Left cardiac atrium (tissue), 4 donors: ENCODE results near the gene LAP3. TPM values are rescaled to one million over a fixed set of nuclear protein-coding genes. Genes with fewer than 3 reads are reported as not detected.
"Not testable (repeated sequence)": the region's sequence is repeated elsewhere in the genome, so short reads cannot be mapped to it uniquely, and the experiment has no call there.

Experiments used
- ATAC-seq, 2 donors: fragments of 200-7000 bp; cut with Tn5 transposase; one replicate each; pipeline ENCODE4 v1.9.1; 2020; ENCODE audit warnings: mild to moderate bottlenecking in 2 of 2, moderate library complexity in 2 of 2
- DNase-seq: peaks from one replicate; pipeline ENCODE4 v3.0.0-alpha.2; 2020
- intact Hi-C, 2 donors: fragments of 100-400 bp; cut with DNase I; formaldehyde crosslinking; loops; one replicate each; pipeline versions ENCODE4 v1.14.1 to v1.15.1; 2022 to 2023
- long read RNA-seq: library from polyadenylated mRNA; unstranded; transcript quantifications from one replicate; pipeline ENCODE4 v2.0.0, GENCODE V29; 2021
- total RNA-seq, 2 donors: library from RNA; stranded (reverse); fragmentation: NEBNext Ultra II Directional; extraction: Animal tissue kit (Norgen Biotek cat#: 25700); gene quantifications; one replicate each; pipeline ENCODE4 v1.2.1, GENCODE V29; 2021
- donor health status: DM: no; HTN: yes; CAD: no.
- donor health status: DM: no; HTN: yes; CAD: no; lungs with severe emphysema.
- donor health status: DM: yes; HTN: yes; CAD: no.
- donor health status: Dilated cardiomyopathy.

Gene LAP3
- 10 to 100 TPM; 60.6 to 76.8 TPM for total RNA-seq
- long read RNA-seq, transcript LAP3-201 (13 exons, 2,213 nt) = major isoform, 205 of 218 reads
- long read RNA-seq, partial matches to known transcripts = 7 of 218 reads
- long read RNA-seq, other reads (novel, unspliced or antisense) = 6 of 218 reads

DNA sequence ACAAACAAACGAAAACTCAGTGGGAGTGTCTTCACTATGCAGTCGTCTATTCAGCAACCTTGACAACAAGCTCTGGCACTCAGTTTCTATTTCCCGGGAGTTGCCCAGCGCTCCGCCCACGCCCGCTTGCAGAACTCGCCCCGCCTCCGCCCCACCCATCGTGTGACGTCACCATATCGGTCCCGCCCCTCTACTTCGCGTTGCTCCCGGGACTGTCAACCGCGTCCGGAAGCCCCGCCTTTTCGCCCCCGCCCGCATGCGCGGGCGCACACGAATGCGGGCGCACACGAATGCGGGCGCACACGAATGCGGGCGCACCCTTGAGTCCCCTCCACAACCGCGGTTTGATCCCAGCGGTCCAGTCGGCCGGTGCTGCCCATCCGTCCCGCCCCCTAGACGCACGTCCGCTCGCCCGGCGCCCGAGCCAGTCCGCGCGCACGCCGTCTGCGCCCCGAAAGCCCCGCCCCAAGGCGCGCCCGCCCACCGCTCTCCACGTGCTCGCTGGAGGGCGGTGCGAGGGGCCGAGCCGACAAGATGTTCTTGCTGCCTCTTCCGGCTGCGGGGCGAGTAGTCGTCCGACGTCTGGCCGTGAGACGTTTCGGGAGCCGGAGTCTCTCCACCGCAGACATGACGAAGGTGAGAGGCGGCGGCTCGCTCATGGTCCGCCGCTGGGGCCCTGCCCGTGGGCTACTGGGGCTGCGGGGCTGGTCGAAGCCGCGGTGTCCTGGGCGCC is at the start of gene LAP3:
TSS of gene LAP3 (plus strand) at position 267 of the 733 bp plus-strand sequence. CDS start at position 535, 268 bp downstream.
- intact Hi-C loops = loop anchor here in 1 of 2 donors (5.0 kb wide), 1 partner anchor 35 kb away; the partner anchor contains the start of gene MED28
- DNase-seq (peak; percentile 97), ATAC-seq (peak; percentile 99)

DNA sequence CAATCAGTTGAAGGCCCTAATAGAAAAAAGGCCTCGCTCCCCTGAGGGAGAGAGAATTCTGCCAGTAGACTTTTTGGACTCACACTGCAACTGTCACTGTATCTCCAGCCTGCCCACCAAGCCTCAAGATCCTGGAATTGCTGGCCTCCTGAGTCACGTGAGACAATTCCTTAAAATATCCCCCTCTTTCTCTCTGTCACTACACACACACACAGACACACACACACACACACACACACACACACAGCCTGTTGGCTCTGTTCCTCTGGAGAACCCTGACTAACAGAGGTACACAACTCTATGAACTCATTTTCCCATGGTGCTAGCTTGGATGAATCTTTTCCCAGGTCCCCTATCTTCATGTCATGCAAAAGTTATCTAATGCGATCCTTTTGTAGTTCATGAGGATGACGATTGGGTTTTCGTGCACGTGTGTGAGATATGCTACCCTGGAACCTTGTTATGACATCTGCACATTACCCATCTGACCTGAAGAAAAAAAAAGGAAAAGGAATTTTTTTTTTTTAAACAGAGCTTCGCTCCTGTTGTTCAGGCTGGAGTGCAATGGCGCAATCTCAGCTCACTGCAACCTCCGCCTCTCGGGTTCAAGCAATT is 48.3 kb upstream of the LAP3 start:
- intact Hi-C loops = no loop called here
- DNase-seq = no peak
- no peak for ATAC-seq

DNA sequence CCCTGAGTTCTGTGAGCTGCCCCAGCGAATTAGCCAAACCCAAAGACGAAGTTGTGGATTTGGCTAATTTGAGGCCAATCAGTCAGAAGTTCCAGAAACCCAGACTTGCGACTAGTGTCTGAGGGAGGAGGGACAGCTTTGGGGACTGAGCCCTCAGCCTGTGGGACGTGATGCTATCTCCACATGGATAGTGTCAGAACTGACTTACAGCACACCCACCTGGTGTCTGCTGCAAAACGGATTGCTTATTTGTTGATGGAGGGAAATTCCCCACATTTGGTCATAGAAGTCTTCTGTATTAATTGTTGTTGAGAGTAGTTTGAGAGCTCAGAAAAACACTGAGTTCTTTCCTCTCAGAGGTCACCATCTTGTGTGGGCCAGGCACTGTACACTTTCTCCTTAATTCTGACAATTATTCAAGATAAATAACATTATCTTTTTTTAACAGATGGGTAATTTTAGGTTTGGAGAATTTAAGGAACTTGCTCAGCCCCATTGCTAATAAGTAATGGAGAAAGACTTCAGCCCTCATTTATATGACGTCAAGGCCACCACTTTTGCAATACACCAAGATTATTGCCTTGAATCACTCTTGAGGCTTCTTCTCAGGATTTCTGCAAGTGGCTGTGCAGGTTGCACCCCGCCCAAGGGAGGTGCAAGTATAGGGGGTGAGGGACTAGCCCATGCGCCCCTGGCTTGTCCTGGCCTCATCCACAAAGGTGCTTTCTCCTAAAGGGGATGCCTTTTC is 45.3 kb upstream of the LAP3 start:
- intact Hi-C loops = no loop called here
- ATAC-seq (no peak), DNase-seq (no peak)

DNA sequence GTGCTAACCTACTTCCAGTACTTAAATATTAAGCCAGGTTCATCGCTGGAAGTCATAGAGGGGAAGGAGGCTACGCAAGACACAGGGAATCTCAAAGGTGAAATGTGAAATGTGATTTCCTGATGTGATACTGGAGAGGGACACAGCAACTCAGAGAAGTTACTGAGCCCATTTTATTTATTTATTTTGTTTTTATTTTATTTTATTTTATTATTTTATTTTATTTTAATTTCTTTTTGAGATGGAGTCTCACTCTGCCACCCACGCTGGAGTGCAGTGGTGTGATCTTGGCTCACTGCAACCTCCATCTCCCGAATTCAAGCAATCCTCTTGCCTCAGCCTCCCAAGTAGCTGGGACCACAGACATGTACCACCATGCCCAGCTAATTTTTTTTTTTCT is 42.3 kb upstream of the LAP3 start:
- ATAC-seq (no peak), DNase-seq (no peak)
- intact Hi-C loops = no loop called here

DNA sequence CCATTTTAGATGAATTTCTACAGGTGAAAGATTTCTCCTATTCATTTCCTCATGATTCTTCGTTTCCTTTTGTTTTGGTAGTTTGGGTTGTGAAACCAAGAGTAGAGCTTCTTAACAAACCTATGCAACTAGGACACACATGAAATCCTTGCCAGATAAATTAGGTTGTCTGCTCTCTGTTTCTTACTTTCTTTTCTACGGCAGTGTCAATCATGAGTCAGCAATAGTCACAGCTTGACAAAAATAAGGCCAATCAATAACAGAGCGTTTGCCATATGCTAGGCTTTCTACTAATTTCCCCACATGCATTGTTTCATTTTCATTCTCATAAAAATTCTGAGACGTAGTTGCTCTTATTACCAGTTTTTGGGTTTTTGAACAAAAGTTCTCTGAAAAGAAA is 41.8 kb upstream of the LAP3 start:
- no peak for DNase-seq
- no peak for ATAC-seq
- intact Hi-C loops = no loop called here

DNA sequence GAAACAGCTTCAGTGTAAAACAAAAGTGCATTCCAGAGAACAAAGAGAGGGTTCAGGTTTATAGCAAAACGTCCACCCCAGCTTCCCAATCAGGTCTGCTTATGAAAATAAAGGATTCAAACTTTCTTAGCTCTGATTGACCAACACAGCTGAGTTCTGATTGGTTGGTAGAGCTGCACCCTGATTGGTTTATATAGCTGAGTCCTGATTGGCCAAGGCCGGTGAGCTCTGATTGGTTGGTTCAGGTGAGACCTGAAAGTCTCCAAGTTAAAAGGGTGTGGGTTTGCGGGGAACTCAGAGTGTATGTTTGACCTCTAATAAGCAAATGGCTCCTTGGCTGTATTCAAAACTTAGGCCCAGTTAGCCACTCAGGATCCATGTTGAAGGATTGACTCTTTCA is 41.1 kb upstream of the LAP3 start:
- ATAC-seq (no peak), DNase-seq (no peak)
- intact Hi-C loops = no loop called here

DNA sequence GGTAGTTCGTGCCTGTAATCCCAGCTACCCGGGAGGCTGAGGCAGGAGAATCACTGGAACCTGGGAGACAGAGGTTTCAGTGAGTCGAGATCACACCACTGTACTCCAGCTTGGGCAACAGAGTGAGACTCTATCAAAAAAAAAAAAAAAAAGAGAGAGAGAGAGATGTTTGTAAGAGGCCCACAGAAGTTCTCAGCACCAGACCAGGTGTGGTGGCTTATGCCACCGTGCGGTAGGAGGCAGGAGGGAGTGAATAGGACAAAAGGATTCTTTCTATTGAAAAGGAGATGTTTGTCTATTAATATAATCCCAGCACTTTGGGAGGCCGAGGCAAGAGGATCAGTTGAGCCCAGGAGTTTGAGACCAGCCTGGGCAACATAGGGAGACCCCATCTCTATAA is 39.9 kb upstream of the LAP3 start:
- ATAC-seq, intact Hi-C loops, DNase-seq: not testable (repeated sequence)

DNA sequence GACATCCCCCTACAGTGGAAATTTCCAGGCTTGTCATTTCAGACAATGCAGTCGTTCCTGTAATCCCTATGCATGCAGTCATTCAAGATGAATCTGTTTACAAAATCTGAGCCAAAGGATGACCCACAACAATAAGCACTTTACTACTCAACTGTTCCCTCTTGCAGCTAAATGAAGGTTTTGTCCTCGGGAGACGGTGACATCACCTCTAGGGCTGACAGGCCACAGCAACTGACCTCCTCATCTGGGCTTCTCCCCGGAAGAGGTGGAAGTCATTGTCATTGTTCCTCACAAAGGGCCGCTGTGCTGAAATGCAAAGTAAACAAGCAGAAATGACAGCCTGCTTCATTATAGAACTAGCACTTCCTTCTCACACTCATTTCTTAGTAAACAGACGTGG is 32.8 kb upstream of the LAP3 start:
- no peak for DNase-seq
- no peak for ATAC-seq
- intact Hi-C loops = no loop called here

DNA sequence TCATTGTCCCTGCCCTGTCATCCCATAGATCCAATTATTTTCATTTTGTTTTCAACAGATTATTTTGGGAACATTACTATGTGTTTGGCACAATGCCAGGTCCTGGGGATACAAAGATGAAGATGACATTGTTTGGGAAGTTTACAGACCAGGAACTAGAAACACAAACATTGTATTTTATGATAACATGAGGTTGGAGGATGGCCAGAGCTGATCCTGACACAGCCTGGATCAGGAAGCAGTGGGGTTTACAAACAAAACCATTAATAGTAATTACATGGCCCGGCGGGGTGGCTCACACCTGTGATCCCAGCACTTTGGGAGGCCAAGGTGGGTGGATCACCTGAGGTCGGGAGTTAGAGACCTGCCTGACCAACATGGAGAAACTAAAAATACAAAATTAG is 32.2 kb upstream of the LAP3 start:
- intact Hi-C loops = no loop called here
- no peak for ATAC-seq
- DNase-seq = no peak

DNA sequence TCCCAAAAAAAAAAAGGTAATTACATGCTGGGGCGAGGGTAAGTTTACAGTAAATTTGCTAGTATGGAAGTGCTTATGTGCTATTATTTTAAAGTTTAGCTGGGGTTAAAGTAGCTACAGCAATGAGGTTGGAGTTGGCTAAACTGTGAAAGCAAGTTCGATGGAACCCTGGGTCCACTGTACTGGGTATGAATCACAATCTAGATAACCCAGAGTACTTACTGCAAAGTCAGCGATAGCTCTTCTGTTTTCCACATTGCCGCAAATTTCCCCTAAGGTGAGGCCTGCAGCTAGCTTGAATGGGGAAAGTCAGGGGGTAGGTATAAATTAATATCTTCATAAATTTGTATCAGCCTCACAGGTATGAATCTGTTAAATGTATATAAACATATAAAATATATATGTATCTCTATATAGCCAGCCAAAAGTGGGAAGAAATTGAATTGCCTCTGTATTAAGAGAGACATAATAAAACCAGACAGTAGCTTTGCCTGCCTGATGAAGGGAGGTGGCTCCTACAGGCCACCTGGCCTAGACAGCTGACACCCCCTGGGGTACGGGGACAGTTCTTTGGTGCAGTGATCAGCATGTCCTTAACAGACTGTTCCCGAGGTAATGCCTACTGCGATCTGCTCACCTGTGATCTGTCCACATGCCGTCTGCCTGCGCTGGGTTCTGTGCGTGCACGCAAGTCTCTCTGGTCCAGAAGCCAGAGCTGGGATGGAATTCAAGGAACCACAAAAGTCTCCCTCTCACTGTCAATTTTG is 31.4 kb upstream of the LAP3 start:
- ATAC-seq (no peak), DNase-seq (no peak)
- intact Hi-C loops = no loop called here

DNA sequence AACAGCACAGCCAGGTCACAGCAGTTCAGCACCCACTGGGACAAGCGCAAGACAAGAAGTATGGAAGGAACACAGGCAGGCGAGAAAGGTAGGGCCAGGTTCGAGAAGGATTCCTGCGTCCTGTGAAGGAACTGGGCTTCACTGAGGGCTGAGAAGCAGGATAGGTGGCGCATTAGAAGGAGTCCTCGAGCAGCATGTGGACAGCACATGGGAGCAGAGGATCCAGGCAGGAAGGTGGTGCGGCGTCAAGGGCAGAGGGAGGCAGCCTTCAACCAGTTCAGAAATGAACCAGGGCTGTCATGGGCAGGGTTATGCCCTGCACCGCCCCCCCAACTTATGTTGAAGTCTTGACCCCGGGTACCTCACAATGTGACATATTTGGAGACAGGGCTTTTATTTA is 30.8 kb upstream of the LAP3 start:
- ATAC-seq = no peak
- no peak for DNase-seq
- intact Hi-C loops = no loop called here

DNA sequence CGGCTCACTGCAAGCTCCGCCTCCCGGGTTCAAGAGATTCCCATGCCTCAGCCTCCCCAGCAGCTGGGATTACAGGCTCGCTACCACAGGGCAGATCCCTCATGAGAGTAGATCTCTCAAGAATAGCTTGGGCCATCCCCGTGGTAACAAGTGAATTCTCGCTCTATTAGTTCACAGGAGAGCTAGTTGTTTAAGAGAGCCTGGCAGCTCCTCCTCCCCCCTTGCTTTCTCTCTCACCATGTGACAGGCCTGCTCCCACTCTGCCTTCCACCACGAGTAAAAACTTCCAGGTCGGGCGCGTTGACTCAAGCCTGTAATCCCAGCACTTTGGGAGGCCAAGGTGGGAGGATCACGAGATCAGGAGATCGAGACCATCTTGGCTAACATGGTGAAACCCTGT is 30.3 kb upstream of the LAP3 start:
- no peak for ATAC-seq
- intact Hi-C loops = no loop called here

DNA sequence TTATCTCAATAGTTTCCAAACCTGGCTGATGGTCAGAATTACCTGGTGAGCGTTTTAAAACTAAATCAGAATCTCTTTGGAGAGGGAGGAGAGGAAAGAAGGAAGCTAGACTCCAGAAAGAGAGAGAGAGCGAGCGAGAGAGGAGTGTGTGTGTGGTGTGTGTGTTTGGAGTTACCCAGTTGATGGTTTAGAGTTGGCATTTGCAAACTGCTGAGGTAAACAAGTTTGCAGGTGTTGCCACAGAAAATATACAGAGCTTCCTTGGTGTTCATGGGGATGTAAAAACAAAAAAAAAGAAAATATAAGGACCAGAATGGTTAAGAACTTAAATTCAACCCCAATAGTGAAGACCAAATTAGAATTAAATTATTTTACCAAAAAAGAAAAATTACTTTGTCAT is 26.4 kb upstream of the LAP3 start:
- DNase-seq = no peak
- ATAC-seq = no peak
- intact Hi-C loops = loop anchor here (5.0 to 10.0 kb wide), 4 partner anchors 87 to 1042 kb away; no protein-coding TSS in a partner anchor

More for the DNA sequence above, 30.3 kb upstream of the LAP3 start:
- DNase-seq = no peak

DNA sequence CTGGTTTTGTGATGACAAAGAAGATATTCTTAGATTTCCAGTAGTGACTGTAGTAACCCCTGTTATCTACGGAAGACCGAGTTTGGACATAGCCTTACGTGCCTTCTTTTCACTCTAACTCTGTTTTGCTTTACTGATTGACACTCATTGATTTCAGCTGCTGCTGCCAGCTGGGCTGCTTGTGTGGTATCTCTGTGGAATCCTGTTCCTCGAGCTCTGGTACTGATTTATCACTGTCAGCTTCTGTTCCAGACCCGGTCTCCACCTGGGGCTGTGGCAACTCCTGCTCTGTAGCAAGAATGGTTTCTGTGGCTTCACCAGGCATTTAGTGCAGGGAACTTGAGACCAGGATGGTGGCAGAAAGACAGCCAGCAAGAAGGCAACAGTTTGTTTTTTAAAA is 24.6 kb upstream of the LAP3 start:
- ATAC-seq (no peak), DNase-seq (no peak)
- intact Hi-C loops = loop anchor here (5.0 to 10.0 kb wide), 4 partner anchors 85 to 1040 kb away; no protein-coding TSS in a partner anchor

DNA sequence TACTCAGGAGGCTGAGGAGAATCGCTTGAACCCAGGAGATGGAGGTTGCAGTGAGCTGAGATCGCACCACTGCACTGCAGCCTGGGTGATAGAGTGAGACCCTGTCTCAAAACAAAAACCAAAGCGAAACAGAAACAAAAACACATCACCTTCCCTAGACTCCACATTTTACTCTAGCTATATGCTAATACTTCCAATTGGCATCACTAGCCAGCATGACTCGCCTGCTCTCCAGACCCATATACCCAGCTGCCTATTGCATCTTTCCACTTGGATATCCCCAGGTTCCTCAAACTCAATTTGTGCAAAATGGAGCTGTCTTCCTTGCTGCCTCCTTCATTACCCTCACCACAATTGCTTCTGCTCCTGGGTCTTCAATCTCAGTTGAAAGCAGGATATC is 22.4 kb upstream of the LAP3 start:
- DNase-seq (no peak), ATAC-seq (no peak)
- intact Hi-C loops = loop anchor here (5.0 to 10.0 kb wide), 4 partner anchors 83 to 1038 kb away; no protein-coding TSS in a partner anchor

DNA sequence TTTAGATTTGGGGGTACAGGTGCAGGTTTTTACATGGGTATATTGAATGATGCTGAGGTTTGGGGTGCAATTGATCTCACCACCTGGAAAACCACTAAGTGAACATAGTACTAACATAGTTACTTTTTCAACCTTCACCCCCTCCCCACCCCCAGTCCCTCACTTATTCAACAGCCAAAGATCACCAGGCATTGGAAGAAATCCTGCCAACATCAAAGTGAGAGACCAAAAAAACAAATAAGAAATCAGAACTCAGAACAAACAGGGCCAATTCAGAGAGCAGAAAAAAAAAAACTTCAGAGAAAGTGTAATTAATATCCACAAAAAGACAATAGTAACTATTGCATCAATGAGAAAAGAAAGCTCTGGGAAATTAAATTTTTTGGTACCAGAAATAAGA is 20.5 kb upstream of the LAP3 start:
- ATAC-seq (no peak), DNase-seq (no peak)
- intact Hi-C loops = loop anchor here in 1 of 2 donors (10.0 kb wide), 1 partner anchor 1028 kb away; no protein-coding TSS in a partner anchor

DNA sequence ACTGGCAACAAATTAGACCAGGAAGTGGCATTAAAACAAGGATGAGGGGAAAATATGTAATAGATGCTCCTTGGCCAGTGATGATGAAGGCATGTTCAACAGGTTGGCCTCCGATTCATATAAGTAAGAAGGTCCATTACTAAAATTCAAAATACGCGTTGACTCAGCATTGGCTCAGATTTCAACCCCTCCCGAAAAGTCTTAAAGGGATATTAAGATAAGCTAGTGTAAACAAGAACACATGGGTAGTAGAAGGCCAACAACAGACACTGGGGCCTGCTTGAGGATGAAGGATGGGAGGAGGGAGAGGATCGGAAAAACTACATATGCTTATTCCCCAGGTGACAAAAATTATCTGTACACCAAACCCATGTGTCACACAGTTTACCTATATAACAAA is 19.1 kb upstream of the LAP3 start:
- intact Hi-C loops = loop anchor here in 1 of 2 donors (10.0 kb wide), 1 partner anchor 1027 kb away; no protein-coding TSS in a partner anchor
- DNase-seq (no peak), ATAC-seq (no peak)

DNA sequence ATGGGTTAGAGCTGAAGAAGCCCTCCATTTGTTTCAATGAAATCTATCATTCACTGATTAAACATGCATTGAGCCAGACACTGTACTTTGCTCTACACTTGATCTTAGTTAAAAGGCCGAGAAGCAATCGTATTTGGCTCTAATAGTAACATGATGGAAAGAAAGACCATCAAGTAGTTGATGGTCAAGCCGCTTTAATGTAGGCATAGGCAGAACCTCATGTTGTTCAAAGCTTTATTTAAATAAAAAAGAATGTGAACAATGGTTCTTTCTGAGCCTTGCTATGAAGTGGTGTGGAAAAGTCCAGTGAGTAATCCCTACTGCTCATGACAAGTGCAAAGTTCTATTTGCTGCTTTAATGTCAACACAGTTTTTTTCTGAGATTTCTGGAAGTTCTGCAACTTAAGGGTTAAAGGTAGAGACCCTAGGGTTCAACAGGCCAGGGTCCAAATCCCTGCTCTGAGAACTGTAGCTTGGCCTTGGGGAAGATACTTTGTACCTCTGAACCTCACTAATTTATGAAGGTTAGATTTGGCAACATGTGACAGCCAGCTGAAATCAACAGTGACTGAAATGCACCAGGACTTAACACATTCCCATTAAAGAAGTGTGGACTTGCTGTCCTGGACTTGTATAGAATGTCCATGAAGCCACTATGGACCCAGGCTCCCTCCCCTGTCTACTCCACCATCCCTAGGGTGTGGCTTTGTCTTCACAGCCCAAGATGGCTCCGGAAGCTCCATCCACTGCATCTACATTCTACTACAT is 17.9 kb upstream of the LAP3 start:
- intact Hi-C loops = loop anchor here in 1 of 2 donors (10.0 kb wide), 1 partner anchor 1026 kb away; no protein-coding TSS in a partner anchor
- no peak for ATAC-seq
- DNase-seq = no peak
